NT2/D1 (cell line): ENCODE data around the gene ITIH5.

Experiments
- SUZ12 ChIP-seq: IDR thresholded peaks from 2 replicates; pipeline ENCODE4 v1.6.1; 2011; ENCODE audit not compliant: insufficient read length, insufficient read depth; ENCODE audit errors: extremely low read depth
- YY1 ChIP-seq: IDR thresholded peaks from 2 replicates; pipeline ENCODE4 v1.6.1; 2011; ENCODE audit not compliant: insufficient read length, insufficient read depth

DNA sequence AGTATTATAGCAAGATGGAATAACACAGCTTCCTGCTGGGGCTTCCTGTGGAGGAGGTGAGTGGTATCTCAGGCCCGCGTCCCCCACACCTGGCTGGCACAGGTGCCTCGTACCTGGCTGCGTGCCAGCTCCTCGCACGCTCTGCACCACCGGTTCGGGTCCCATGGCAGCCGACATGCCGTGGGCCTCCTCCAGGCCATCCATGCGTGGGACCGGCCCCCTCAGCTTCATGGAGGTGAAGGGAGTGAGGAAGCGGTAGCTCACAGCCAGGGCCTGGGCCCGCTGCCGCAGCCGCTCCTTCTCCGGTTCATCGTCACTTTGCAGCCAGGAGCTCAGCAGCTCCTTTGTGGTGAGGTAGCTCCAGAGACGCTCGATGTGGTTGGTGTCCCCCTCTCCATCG is 90.4 kb downstream of the ITIH5 start:
- TF ChIP-seq SUZ12 (no peak), YY1 (no peak)
